Measurements from ENCODE around the gene SUSD4. TPM values are rescaled to one million over a fixed set of nuclear protein-coding genes. Genes with fewer than 3 reads are reported as not detected.

SUSD4 gene
- total RNA-seq, 1 experiment from 2014 or later = 3.5 TPM

GRCh38 chr1:223264529-223264928, 99.4 kb downstream of the SUSD4 start:
- no peaks in the 10 kb centered on the region for H3K79me2 ChIP-seq (ENCODE audit: insufficient read depth, low read length)
- no peaks in the 10 kb centered on the region for H3K23me2 ChIP-seq (ENCODE audit: insufficient read length, low read depth, low read length, poor library complexity, severe bottlenecking)
- H3K23ac ChIP-seq (ENCODE audit: insufficient read length, low read depth, low read length) = no peak overlapping the region
- DNase-seq = no peak
- Mint-ChIP-seq H3K9me3 (no peaks in the 10 kb centered on the region), H3K4me3 (no peak overlapping the region), H3K27ac (no peak overlapping the region), H3K36me3 (ENCODE audit: insufficient read depth in 1 of 3, low read depth in 3 of 3) (no peaks in the 10 kb centered on the region), H3K27me3 (ENCODE audit: low read depth) (peaks cover 6% of the 10 kb centered on the region; the same call in 1 of the 2 replicates), H3K4me1 (peaks cover 3 to 8% of the 10 kb centered on the region in 2 experiments)
- H4K5ac ChIP-seq (ENCODE audit: insufficient read length, low read depth, low read length) = no peak overlapping the region
- H3T11ph ChIP-seq (ENCODE audit: low read length) = no peak overlapping the region
- no peaks in the 10 kb centered on the region for H3K9me3 ChIP-seq (ENCODE audit: control insufficient read depth, low read depth, low read length)
- H4K8ac ChIP-seq (replicated peaks; ENCODE audit: insufficient read length, low read depth, low read length) = no peak overlapping the region
- no peak overlapping the region for H2AK5ac ChIP-seq (ENCODE audit: insufficient read length, low read length)
- no peaks in the 10 kb centered on the region for H3K27me3 ChIP-seq (ENCODE audit: insufficient read depth, low read length)
- H3K27ac ChIP-seq (ENCODE audit: insufficient read length, low read depth, low read length) = no peak overlapping the region
- no peak overlapping the region for H3K4me2 ChIP-seq (ENCODE audit: insufficient read depth, insufficient read length, low read length)
- no peak overlapping the region for H2BK120ac ChIP-seq (ENCODE audit: low read depth, low read length, poor library complexity, severe bottlenecking)
- WGBS (ENCODE audit: extremely low coverage, insufficient read length, low lambda C conversion rate) = no CpG with 5 or more reads among the region's 8 CpGs
- no peak overlapping the region for H3K14ac ChIP-seq (ENCODE audit: insufficient read depth, low read length)
- no peak overlapping the region for H3K4ac ChIP-seq (ENCODE audit: low read depth, low read length)
- no peak for TF ChIP-seq CTCF (conservative IDR thresholded peaks at IDR 0.05)
- no peak overlapping the region for H2BK5ac ChIP-seq (ENCODE audit: insufficient read length, low read length)
- H4K20me1 ChIP-seq (ENCODE audit: control insufficient read depth, insufficient read depth, insufficient read length) = no peaks in the 10 kb centered on the region
- H4K91ac ChIP-seq (ENCODE audit: insufficient read length, low read depth, low read length) = no peak overlapping the region
- H2BK12ac ChIP-seq (ENCODE audit: insufficient read length, low read depth, low read length) = no peak overlapping the region
- H3K4me1 ChIP-seq (ENCODE audit: insufficient read depth, low read length) = no peaks in the 10 kb centered on the region
- H3K18ac ChIP-seq (ENCODE audit: insufficient read length, low read depth, low read length) = no peak overlapping the region
- H2BK15ac ChIP-seq (ENCODE audit: low read depth, low read length) = no peak overlapping the region
- no peak overlapping the region for H3K56ac ChIP-seq (ENCODE audit: insufficient read length, low read depth, low read length)
- no peaks in the 10 kb centered on the region for H3K79me1 ChIP-seq (ENCODE audit: insufficient read depth, low read depth, low read length, poor library complexity, severe bottlenecking)
- H2BK20ac ChIP-seq (ENCODE audit: low read depth, low read length, poor library complexity, severe bottlenecking) = no peak overlapping the region
- no peak overlapping the region for H2AFZ ChIP-seq (ENCODE audit: low read length)
- no peak overlapping the region for H3K9ac ChIP-seq (ENCODE audit: extremely low read depth, insufficient read length, low read length)
